NCI-H2227 (cell line): ENCODE measurements around the gene NAA10.

Source experiments
- DNase-seq: peaks from one replicate; lab custom pipeline; 2025; ENCODE audit not compliant: unreplicated experiment; lab: John Stamatoyannopoulos, UW

Gene NAA10

GRCh38 chrX:153885968-153886903, 48.6 kb downstream of the NAA10 start, which contains the start of gene L1CAM:
Gene L1CAM (minus strand): TSS chrX:153886173. CDS start chrX:153875836, 10,337 bp downstream.
- DNase-seq: peak; percentile 62

GRCh38 chrX:153885208-153885787, 49.5 kb downstream of the NAA10 start:
- peak; percentile 44 for DNase-seq

- DNase-seq: no peak
These were observed 50.2 kb downstream of the NAA10 start for GRCh38 chrX:153884590-153884989.

- no peak for DNase-seq
These were observed 50.7 kb downstream of the NAA10 start for GRCh38 chrX:153884136-153884535.

- DNase-seq: peak; percentile 53
These were observed 51.5 kb downstream of the NAA10 start for GRCh38 chrX:153883163-153883843.

GRCh38 chrX:153882557-153882956, 52.3 kb downstream of the NAA10 start:
- DNase-seq: peak; percentile 14

- peak; percentile 21 for DNase-seq
These were observed 52.7 kb downstream of the NAA10 start for GRCh38 chrX:153882086-153882498.

GRCh38 chrX:153881281-153881680, 53.6 kb downstream of the NAA10 start:
- no peak for DNase-seq

- peak; percentile 34 for DNase-seq
These were observed 54.4 kb downstream of the NAA10 start for GRCh38 chrX:153880440-153880815.

- no peak for DNase-seq
These were observed 54.9 kb downstream of the NAA10 start for GRCh38 chrX:153879741-153880439.
